HepG2 (cell line): ENCODE measurements around the gene MRPS2. TPM values are rescaled to one million over a fixed set of nuclear protein-coding genes. Genes with fewer than 3 reads are reported as not detected.

Experiments
- SP5 ChIP-seq: IDR thresholded peaks from 2 replicates; pipeline ENCODE4 v1.6.1; 2016; ENCODE audit warnings: low read depth, borderline replicate concordance
- TBP ChIP-seq: sonication (generic); formaldehyde crosslinking; IDR thresholded peaks from 2 replicates; pipeline ENCODE4 v1.5.0; 2020; ENCODE audit warnings: missing genetic modification reagents
- TBX3 ChIP-seq: fragments of 450-650 bp; IDR thresholded peaks from 2 replicates; pipeline ENCODE4 v1.6.1; 2017; ENCODE audit warnings: antibody characterized with exemption, mild to moderate bottlenecking, inconsistent platforms, borderline replicate concordance
- XBP1 ChIP-seq: sonication (generic); formaldehyde crosslinking; IDR thresholded peaks from 2 replicates; pipeline ENCODE4 v1.5.0; 2020; ENCODE audit warnings: missing genetic modification reagents
- XRCC5 ChIP-seq: fragments of 200-400 bp; formaldehyde crosslinking; optimal IDR thresholded peaks from 2 replicates; pipeline ENCODE3; 2017; ENCODE audit warnings: mild to moderate bottlenecking, low read length
- ZMYM2 ChIP-seq: sonication (generic); formaldehyde crosslinking; IDR thresholded peaks from 2 replicates; pipeline ENCODE4 v1.8.0; 2022; ENCODE audit warnings: mild to moderate bottlenecking, missing genetic modification reagents
- polyA plus RNA-seq, 8 experiments: library from polyadenylated mRNA; depleted of rRNA in 3 of 8; stranded (reverse) in 7 of 8; unstranded in 1 of 8; fragments of >200 nt; fragmentation: Illumina TruSeq in 4 of 8; extraction: Trizol in 4 of 8; gene quantifications; 2 replicates each; pipeline versions ENCODE4 v1.2.1 to v1.2.3, GENCODE V29; 2011 to 2016; ENCODE audit warnings: low read depth in 4 of 8, missing spikeins in 1 of 8, mixed read lengths in 1 of 8; ENCODE audit not compliant: insufficient read depth in 1 of 8
- total RNA-seq, 5 experiments: library from RNA; depleted of rRNA; stranded (reverse); fragments of >200 nt; fragmentation: Illumina TruSeq; extraction: Trizol; gene quantifications; 2 replicates each; pipeline ENCODE4 v1.2.3, GENCODE V29; 2016; ENCODE audit warnings: low read depth in 1 of 5
- TF ChIP-seq, protein P1 (sequence below): sonication (generic); formaldehyde crosslinking; IDR thresholded peaks from 2 replicates; pipeline ENCODE4 v1.4.0; 2020; ENCODE audit warnings: mild to moderate bottlenecking, missing genetic modification reagents
- TF ChIP-seq, protein P2 (sequence below): sonication (generic); formaldehyde crosslinking; IDR thresholded peaks from 2 replicates; pipeline ENCODE4 v1.4.0; 2020; ENCODE audit warnings: missing genetic modification reagents
- TF ChIP-seq, protein P3 (sequence below): sonication (generic); formaldehyde crosslinking; IDR thresholded peaks from 2 replicates; pipeline ENCODE4 v1.4.0; 2020; ENCODE audit warnings: missing genetic modification reagents

Gene MRPS2
- total and polyA plus RNA-seq, 2 of the 13 experiments (the other 11 are each of a cell fraction or from before 2014, with no cell fraction given) = 44.4 to 86.7 TPM

DNA sequence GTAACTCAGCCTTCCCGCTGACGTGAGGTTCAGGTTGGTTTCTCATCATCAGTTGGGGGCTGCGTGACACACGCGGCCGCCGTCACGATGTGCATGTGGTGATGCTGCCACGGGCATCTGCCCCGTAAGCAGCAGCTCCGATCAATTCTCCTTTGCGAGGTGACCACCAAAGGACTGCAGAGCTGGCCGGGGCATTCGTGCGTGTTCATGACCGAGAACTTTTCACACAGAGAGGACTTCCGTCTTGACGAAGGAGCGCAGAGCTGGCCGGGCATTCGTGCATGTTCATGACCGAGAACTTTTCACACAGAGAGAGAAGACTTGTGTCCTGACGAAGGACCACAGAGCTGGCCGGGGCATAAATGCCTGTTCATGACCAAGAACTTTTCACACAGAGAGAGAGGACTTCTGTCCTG lies 16.9 kb downstream of the MRPS2 start (continued):
- TF ChIP-seq ZMYM2 (CRISPR knock-in tag) = no peak
- no peak for TF ChIP-seq TBP
- TF ChIP-seq TBX3 = no peak
- TF ChIP-seq, protein P1, sequence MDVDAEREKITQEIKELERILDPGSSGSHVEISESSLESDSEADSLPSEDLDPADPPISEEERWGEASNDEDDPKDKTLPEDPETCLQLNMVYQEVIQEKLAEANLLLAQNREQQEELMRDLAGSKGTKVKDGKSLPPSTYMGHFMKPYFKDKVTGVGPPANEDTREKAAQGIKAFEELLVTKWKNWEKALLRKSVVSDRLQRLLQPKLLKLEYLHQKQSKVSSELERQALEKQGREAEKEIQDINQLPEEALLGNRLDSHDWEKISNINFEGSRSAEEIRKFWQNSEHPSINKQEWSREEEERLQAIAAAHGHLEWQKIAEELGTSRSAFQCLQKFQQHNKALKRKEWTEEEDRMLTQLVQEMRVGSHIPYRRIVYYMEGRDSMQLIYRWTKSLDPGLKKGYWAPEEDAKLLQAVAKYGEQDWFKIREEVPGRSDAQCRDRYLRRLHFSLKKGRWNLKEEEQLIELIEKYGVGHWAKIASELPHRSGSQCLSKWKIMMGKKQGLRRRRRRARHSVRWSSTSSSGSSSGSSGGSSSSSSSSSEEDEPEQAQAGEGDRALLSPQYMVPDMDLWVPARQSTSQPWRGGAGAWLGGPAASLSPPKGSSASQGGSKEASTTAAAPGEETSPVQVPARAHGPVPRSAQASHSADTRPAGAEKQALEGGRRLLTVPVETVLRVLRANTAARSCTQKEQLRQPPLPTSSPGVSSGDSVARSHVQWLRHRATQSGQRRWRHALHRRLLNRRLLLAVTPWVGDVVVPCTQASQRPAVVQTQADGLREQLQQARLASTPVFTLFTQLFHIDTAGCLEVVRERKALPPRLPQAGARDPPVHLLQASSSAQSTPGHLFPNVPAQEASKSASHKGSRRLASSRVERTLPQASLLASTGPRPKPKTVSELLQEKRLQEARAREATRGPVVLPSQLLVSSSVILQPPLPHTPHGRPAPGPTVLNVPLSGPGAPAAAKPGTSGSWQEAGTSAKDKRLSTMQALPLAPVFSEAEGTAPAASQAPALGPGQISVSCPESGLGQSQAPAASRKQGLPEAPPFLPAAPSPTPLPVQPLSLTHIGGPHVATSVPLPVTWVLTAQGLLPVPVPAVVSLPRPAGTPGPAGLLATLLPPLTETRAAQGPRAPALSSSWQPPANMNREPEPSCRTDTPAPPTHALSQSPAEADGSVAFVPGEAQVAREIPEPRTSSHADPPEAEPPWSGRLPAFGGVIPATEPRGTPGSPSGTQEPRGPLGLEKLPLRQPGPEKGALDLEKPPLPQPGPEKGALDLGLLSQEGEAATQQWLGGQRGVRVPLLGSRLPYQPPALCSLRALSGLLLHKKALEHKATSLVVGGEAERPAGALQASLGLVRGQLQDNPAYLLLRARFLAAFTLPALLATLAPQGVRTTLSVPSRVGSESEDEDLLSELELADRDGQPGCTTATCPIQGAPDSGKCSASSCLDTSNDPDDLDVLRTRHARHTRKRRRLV (CRISPR knock-in tag) = no peak
- TF ChIP-seq XRCC5 = no peak
- TF ChIP-seq, protein P2, sequence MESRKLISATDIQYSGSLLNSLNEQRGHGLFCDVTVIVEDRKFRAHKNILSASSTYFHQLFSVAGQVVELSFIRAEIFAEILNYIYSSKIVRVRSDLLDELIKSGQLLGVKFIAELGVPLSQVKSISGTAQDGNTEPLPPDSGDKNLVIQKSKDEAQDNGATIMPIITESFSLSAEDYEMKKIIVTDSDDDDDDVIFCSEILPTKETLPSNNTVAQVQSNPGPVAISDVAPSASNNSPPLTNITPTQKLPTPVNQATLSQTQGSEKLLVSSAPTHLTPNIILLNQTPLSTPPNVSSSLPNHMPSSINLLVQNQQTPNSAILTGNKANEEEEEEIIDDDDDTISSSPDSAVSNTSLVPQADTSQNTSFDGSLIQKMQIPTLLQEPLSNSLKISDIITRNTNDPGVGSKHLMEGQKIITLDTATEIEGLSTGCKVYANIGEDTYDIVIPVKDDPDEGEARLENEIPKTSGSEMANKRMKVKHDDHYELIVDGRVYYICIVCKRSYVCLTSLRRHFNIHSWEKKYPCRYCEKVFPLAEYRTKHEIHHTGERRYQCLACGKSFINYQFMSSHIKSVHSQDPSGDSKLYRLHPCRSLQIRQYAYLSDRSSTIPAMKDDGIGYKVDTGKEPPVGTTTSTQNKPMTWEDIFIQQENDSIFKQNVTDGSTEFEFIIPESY (CRISPR knock-in tag) = no peak
- TF ChIP-seq SP5 (CRISPR knock-in tag) = no peak
- TF ChIP-seq XBP1 (CRISPR knock-in tag) = no peak
- TF ChIP-seq, protein P3, sequence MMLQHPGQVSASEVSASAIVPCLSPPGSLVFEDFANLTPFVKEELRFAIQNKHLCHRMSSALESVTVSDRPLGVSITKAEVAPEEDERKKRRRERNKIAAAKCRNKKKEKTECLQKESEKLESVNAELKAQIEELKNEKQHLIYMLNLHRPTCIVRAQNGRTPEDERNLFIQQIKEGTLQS (CRISPR knock-in tag) = no peak
